ENCODE results near the gene NNMT.

- TF ChIP-seq RAD21 (IDR thresholded peaks at IDR 0.05; ENCODE audit: low read depth): no peak
- no peak for TF ChIP-seq YY1 (IDR thresholded peaks at IDR 0.05; ENCODE audit: extremely low read depth, insufficient replicate concordance, low read depth, low read length)
- TF ChIP-seq, protein P1, sequence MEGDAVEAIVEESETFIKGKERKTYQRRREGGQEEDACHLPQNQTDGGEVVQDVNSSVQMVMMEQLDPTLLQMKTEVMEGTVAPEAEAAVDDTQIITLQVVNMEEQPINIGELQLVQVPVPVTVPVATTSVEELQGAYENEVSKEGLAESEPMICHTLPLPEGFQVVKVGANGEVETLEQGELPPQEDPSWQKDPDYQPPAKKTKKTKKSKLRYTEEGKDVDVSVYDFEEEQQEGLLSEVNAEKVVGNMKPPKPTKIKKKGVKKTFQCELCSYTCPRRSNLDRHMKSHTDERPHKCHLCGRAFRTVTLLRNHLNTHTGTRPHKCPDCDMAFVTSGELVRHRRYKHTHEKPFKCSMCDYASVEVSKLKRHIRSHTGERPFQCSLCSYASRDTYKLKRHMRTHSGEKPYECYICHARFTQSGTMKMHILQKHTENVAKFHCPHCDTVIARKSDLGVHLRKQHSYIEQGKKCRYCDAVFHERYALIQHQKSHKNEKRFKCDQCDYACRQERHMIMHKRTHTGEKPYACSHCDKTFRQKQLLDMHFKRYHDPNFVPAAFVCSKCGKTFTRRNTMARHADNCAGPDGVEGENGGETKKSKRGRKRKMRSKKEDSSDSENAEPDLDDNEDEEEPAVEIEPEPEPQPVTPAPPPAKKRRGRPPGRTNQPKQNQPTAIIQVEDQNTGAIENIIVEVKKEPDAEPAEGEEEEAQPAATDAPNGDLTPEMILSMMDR (IDR thresholded peaks at IDR 0.05 in 2 of 3, conservative IDR thresholded peaks at IDR 0.05 in 1 of 3; ENCODE audit: borderline replicate concordance in 1 of 3, insufficient read depth in 1 of 3, low read depth in 2 of 3, low read length in 2 of 3): no peak
- no peak for TF ChIP-seq POLR2A (IDR thresholded peaks at IDR 0.05; ENCODE audit: borderline replicate concordance, extremely low read depth, insufficient read depth, insufficient read length)
- TF ChIP-seq MAX (IDR thresholded peaks at IDR 0.05): no peak
- no peak for TF ChIP-seq EZH2 (IDR thresholded peaks at IDR 0.05)
- no peak for TF ChIP-seq REST (IDR thresholded peaks at IDR 0.05; ENCODE audit: low read depth)
- TF ChIP-seq, protein P2, sequence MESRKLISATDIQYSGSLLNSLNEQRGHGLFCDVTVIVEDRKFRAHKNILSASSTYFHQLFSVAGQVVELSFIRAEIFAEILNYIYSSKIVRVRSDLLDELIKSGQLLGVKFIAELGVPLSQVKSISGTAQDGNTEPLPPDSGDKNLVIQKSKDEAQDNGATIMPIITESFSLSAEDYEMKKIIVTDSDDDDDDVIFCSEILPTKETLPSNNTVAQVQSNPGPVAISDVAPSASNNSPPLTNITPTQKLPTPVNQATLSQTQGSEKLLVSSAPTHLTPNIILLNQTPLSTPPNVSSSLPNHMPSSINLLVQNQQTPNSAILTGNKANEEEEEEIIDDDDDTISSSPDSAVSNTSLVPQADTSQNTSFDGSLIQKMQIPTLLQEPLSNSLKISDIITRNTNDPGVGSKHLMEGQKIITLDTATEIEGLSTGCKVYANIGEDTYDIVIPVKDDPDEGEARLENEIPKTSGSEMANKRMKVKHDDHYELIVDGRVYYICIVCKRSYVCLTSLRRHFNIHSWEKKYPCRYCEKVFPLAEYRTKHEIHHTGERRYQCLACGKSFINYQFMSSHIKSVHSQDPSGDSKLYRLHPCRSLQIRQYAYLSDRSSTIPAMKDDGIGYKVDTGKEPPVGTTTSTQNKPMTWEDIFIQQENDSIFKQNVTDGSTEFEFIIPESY (IDR thresholded peaks at IDR 0.05; ENCODE audit: extremely low read depth, insufficient replicate concordance, low read length): no peak
- no peak for TF ChIP-seq POLR2AphosphoS5 (IDR thresholded peaks at IDR 0.05; ENCODE audit: low read depth, low read length)
- no peak for TF ChIP-seq CEBPB (IDR thresholded peaks at IDR 0.05; ENCODE audit: low read depth)
- TF ChIP-seq ZNF274 (IDR thresholded peaks at IDR 0.05; ENCODE audit: low read depth, low read length): no peak
- TF ChIP-seq SP1 (IDR thresholded peaks at IDR 0.05; ENCODE audit: low read depth): no peak
Measured at GRCh38 chr11:114362958-114363357, 66.8 kb downstream of the NNMT start.

Measured in HCT116 (cell line).